AML-193 (cell line): Measurements from ENCODE around the gene SRCIN1.
"Not testable (repeated sequence)": the region's sequence is repeated elsewhere in the genome, so short reads cannot be mapped to it uniquely, and the experiment has no call there.

ENCODE experiments used
- DNase-seq, 2 experiments: peaks; one replicate each; lab custom pipeline; 2025; lab: John Stamatoyannopoulos, UW

Gene SRCIN1

GRCh38 chr17:38509772-38510420 is 95.9 kb downstream of the SRCIN1 start:
- no peak for DNase-seq

GRCh38 chr17:38508954-38509771 is 96.6 kb downstream of the SRCIN1 start:
- no peak for DNase-seq

- DNase-seq: no peak
Measured at GRCh38 chr17:38508570-38508950, 97.2 kb downstream of the SRCIN1 start.

- no peak for DNase-seq
Measured at GRCh38 chr17:38507921-38508569, 97.7 kb downstream of the SRCIN1 start.

- no peak for DNase-seq
Measured at GRCh38 chr17:38507436-38507835, 98.3 kb downstream of the SRCIN1 start.

DNA sequence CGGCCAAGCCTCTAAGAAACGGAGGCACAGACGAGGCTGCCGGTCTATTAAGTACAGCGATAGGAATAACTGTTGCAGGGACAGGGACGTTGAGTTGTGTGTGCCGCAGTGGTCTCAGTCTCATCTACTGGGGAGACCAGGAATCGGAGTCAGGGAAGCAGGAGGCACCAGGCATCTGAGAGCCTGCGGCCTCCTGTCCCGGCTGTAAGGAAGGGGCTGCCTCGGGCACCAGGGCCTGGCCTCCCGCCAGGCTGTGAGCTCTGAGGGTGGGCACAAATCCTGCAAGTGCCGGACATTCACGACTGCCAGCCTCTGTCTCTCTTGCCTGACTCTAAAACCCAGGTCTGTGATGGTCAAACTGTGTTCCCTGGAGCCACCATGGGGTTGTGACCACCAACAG is 101.5 kb downstream of the SRCIN1 start:
- no peak for DNase-seq

- DNase-seq: not testable (repeated sequence)
Measured at GRCh38 chr17:38503286-38503913, 102.4 kb downstream of the SRCIN1 start.

DNA sequence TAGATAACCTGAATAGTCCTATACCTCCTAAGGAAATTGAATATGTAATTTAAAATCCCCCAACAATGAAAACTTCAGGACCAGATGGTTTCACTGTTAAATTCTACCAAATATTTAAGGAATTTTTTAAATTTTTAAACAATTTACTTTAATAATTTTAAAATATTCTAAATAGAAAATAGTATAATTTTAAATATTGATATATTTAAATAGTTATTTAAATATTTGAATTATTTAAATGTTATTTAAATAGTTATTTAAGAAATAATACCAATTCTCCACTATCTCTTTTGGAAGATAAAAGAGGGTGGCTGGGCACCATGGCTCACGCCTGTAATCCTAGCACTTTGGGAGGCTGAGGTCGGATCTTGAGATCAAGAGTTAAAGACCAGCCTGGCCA is 104.0 kb downstream of the SRCIN1 start:
- not testable (repeated sequence) for DNase-seq

- not testable (repeated sequence) for DNase-seq
Measured at GRCh38 chr17:38499230-38499629, 106.5 kb downstream of the SRCIN1 start.

GRCh38 chr17:38498353-38498752 is 107.4 kb downstream of the SRCIN1 start:
- no peak for DNase-seq

DNA sequence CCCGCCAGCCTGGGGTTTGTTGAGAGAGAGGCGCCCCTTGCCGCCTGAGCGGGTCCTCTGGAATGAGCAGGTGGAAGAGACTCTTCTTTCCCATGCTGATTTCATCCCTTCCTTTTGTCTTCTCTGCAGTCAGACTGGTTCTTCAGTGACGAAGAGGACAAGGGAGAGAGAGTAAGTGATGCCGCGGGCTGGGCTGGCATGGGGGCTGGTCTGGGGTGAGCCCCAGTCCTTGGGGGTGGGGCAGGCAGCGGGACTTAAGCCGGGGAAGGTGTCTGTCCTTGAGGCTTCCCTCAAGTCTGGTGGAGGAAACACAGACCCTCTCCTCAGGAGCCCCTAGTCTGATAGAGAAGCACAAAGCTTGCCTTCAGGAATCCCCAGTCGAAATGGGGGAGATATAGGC is 108.1 kb downstream of the SRCIN1 start:
- not testable (repeated sequence) for DNase-seq

GRCh38 chr17:38494152-38494551 is 111.6 kb downstream of the SRCIN1 start:
- not testable (repeated sequence) for DNase-seq

GRCh38 chr17:38492067-38493040 is 113.4 kb downstream of the SRCIN1 start:
- DNase-seq: peak; percentile 83 to 87

DNA sequence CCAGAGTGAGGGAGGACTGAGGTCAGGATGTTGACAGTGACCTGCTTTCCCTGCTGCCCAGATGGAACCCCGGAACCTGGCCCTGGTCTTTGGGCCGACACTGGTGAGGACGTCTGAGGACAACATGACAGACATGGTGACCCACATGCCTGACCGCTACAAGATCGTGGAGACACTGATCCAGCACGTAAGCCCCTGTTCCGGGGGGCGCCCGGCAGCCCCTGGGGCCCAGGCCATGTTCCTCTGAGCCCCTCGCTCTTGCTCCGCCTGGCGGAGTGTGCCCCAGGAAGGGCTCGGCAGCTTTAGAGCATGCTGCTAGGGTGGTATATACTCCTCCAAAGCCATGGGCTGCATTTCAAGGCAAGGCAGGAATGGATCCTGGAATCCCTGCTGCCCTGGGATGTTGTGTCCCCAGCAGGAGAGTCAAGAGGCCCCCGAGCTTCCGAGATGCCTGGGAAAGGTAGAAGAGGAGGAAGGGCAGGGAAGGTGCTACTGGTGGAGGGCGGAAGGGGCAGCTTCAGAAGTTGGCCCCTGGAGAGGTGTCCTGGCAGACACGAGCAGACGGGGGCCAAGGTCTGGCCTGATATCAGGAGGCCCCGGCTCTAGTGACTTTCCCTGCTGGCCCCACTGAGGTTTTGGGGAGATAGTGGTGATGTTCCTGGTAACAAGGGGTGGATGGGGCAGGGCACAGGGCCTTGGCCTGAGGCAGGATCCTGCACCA is 114.2 kb downstream of the SRCIN1 start:
- DNase-seq: not testable (repeated sequence)

GRCh38 chr17:38489774-38490173 is 116.0 kb downstream of the SRCIN1 start:
- not testable (repeated sequence) for DNase-seq

DNA sequence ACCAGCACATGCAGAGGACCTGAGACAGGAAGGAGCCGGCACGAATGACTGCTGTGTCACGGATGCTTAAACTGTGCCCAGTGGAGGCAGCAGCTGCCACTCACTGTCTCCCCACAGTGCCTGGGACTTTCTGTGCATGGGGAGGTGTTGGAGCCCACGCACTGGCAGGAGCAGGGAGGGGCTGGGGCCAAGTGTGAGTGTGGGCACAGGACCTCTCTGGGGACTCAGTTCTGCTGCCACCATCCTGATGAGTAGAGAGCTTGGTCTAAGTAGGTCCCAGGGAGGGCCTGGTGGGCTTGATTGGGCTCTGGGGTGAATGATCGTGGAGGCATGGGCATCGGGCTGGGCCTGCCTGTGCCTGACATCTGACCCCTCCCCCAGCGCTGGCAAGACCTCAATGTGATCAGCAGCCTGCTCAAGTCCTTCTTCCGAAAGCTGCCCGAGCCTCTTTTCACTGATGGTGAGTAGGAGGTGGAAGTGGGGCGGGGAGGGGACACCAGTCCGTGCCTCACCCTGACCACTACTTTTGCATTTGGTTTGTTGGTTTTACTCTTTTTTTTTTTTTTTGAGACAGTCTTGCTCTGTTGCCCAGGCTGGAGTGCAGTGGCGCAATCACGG is 120.0 kb downstream of the SRCIN1 start:
- not testable (repeated sequence) for DNase-seq

DNA sequence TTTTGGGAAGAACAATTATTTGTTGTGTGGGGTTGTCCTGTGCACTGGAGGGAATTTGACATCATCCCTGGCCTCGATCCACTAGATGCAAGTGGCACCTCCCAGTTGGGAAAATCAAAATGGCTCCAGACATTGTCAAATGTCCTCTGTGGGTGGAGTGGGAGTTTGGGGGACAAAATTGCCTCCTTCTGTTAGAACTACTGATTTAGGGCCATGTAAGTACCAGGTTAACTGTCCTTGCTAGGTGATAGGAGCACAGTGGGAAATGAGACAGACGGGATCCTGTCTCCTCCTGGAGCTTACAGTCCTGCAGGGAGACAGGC is 120.6 kb downstream of the SRCIN1 start:
- DNase-seq: no peak

- DNase-seq: peak; percentile 44 to 59
Measured at GRCh38 chr17:38484242-38485145, 121.3 kb downstream of the SRCIN1 start.

DNA sequence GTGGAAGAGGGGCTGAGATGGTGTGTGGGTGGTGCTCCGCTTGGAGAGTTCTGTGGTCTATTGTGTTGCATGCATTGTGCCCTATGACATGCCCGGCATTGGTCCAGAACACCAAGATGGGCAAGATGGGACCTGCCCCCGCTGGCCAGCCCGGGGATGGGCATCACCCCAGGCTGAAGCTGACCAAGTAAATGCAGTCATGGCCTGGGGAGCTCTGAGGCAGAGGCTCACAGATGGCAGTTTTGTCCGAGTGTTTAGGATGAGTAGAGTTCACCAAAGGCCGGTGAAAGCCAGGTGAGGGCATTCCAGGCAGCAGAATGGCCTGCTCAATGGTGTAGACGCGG is 123.1 kb downstream of the SRCIN1 start:
- not testable (repeated sequence) for DNase-seq
